ENCODE data around the gene ABLIM3. TPM values are rescaled to one million over a fixed set of nuclear protein-coding genes. Genes with fewer than 3 reads are reported as not detected.

ABLIM3 gene
- total and polyA plus RNA-seq, 9 donors = 1.7 to 26.4 (median 6.2) TPM

GRCh38 chr5:149217803-149218155, 76.5 kb downstream of the ABLIM3 start:
- Histone ChIP-seq H3K4me3 (no peak overlapping the region), H3K9me3 (no peaks in the 10 kb centered on the region), H3K36me3 (no peaks in the 10 kb centered on the region), H3K27ac (no peak overlapping the region), H3K27me3 (no peaks in the 10 kb centered on the region), H3K4me1 (ENCODE audit: insufficient read depth) (no peaks in the 10 kb centered on the region)
- intact Hi-C loops (cut with DNase I) = no loop called here
- no peak for TF ChIP-seq CTCF (IDR thresholded peaks at IDR 0.05)
- TF ChIP-seq EP300 (IDR thresholded peaks at IDR 0.05) = no peak
- no peak for TF ChIP-seq POLR2A (IDR thresholded peaks at IDR 0.05)
- 63 to 70% (median 67%) methylated on average over 3 of the region's 3 CpGs for WGBS, 3 donors
- no peak for DNase-seq

- DNase-seq = no peak
- TF ChIP-seq EP300 (IDR thresholded peaks at IDR 0.05) = no peak
- TF ChIP-seq CTCF (IDR thresholded peaks at IDR 0.05) = no peak
- TF ChIP-seq POLR2A (IDR thresholded peaks at IDR 0.05) = no peak
- 47 to 78% (median 75%) methylated on average over 1 of the region's 1 CpG for WGBS, 3 donors
- Histone ChIP-seq H3K27ac (no peak overlapping the region), H3K4me3 (no peak overlapping the region), H3K27me3 (no peaks in the 10 kb centered on the region), H3K36me3 (no peaks in the 10 kb centered on the region), H3K9me3 (no peaks in the 10 kb centered on the region), H3K4me1 (ENCODE audit: insufficient read depth) (no peaks in the 10 kb centered on the region)
- intact Hi-C loops (cut with DNase I) = no loop called here
Observed at GRCh38 chr5:149219584-149219983, 78.3 kb downstream of the ABLIM3 start.

GRCh38 chr5:149220750-149221149, 79.5 kb downstream of the ABLIM3 start:
- 56 to 74% (median 69%) methylated on average over 2 of the region's 2 CpGs for WGBS, 3 donors
- intact Hi-C loops (cut with DNase I) = no loop called here
- no peaks in the 10 kb centered on the region for H3K4me1 ChIP-seq (ENCODE audit: insufficient read depth)

GRCh38 chr5:149221326-149221725, 80.0 kb downstream of the ABLIM3 start:
- TF ChIP-seq EP300 (IDR thresholded peaks at IDR 0.05) (no peak), CTCF (IDR thresholded peaks at IDR 0.05) (no peak), POLR2A (IDR thresholded peaks at IDR 0.05) (no peak)
- Histone ChIP-seq H3K4me1 (ENCODE audit: insufficient read depth) (no peaks in the 10 kb centered on the region), H3K27ac (no peak overlapping the region), H3K36me3 (no peaks in the 10 kb centered on the region), H3K4me3 (no peak overlapping the region), H3K27me3 (no peaks in the 10 kb centered on the region), H3K9me3 (no peaks in the 10 kb centered on the region)
- 8 to 11% (median 10%) methylated on average over 1 of the region's 1 CpG for WGBS, 3 donors
- no peak for DNase-seq
- intact Hi-C loops (cut with DNase I) = no loop called here

More at GRCh38 chr5:149220750-149221149, 79.5 kb downstream of the ABLIM3 start:
- Histone ChIP-seq H3K27ac (no peak overlapping the region), H3K9me3 (no peaks in the 10 kb centered on the region), H3K27me3 (no peaks in the 10 kb centered on the region), H3K4me3 (no peak overlapping the region), H3K36me3 (no peaks in the 10 kb centered on the region)
- TF ChIP-seq CTCF (IDR thresholded peaks at IDR 0.05) (no peak), EP300 (IDR thresholded peaks at IDR 0.05) (no peak), POLR2A (IDR thresholded peaks at IDR 0.05) (no peak)
- DNase-seq = no peak
